ENCODE results near the gene TLL2.

The TLL2 gene

GRCh38 chr10:96460316-96460715 is 53.4 kb downstream of the TLL2 start:
- DNase-seq = no peak

- no peak for DNase-seq
These were observed 56.4 kb downstream of the TLL2 start for GRCh38 chr10:96457341-96457740.

- no peak for DNase-seq
These were observed 57.4 kb downstream of the TLL2 start for GRCh38 chr10:96456296-96456840.

GRCh38 chr10:96453856-96454583 is 59.7 kb downstream of the TLL2 start:
- DNase-seq = no peak

GRCh38 chr10:96452494-96453153 is 61.1 kb downstream of the TLL2 start:
- DNase-seq = no peak

- DNase-seq = no peak
These were observed 63.1 kb downstream of the TLL2 start for GRCh38 chr10:96450529-96451207.

- DNase-seq = no peak
These were observed 65.2 kb downstream of the TLL2 start for GRCh38 chr10:96448558-96448957.

- DNase-seq = no peak
These were observed 65.7 kb downstream of the TLL2 start for GRCh38 chr10:96448021-96448457.

GRCh38 chr10:96446966-96447596 is 66.6 kb downstream of the TLL2 start:
- DNase-seq = no peak

- no peak for DNase-seq
These were observed 71.6 kb downstream of the TLL2 start for GRCh38 chr10:96441987-96442643.

- DNase-seq = no peak
These were observed 72.3 kb downstream of the TLL2 start for GRCh38 chr10:96441322-96441885.

GRCh38 chr10:96440361-96441292 is 73.1 kb downstream of the TLL2 start:
- no peak for DNase-seq

GRCh38 chr10:96439725-96440124 is 74.0 kb downstream of the TLL2 start:
- DNase-seq = no peak

- DNase-seq = no peak
These were observed 77.7 kb downstream of the TLL2 start for GRCh38 chr10:96436035-96436434.

- no peak for DNase-seq
These were observed 82.3 kb downstream of the TLL2 start for GRCh38 chr10:96431211-96431970.

- no peak for DNase-seq
These were observed 86.4 kb downstream of the TLL2 start for GRCh38 chr10:96427291-96427690.

GRCh38 chr10:96422525-96422924 is 91.2 kb downstream of the TLL2 start:
- no peak for DNase-seq

- no peak for DNase-seq
These were observed 91.7 kb downstream of the TLL2 start for GRCh38 chr10:96421995-96422394.

GRCh38 chr10:96420228-96421009 is 93.3 kb downstream of the TLL2 start:
- DNase-seq = no peak

All from central memory CD4-positive, alpha-beta T cell (primary cell).